Testis (tissue), 3 donors: Measurements from ENCODE around the gene EPS8L3. TPM values are rescaled to one million over a fixed set of nuclear protein-coding genes. Genes with fewer than 3 reads are reported as not detected.

Source experiments
- DNase-seq: peaks from one replicate; pipeline ENCODE4 v3.0.0-alpha.2; 2019
- H3K27ac ChIP-seq, 2 donors: fragments of 200-600 bp; sonication (generic); one replicate each; pipeline ENCODE4 v1.5.1; 2019
- H3K27me3 ChIP-seq: fragments of 200-600 bp; sonication (generic); one replicate; pipeline ENCODE4 v1.5.1; 2019
- H3K36me3 ChIP-seq: fragments of 200-600 bp; sonication (generic); one replicate; pipeline ENCODE4 v1.5.1; 2017; ENCODE audit warnings: low read depth; ENCODE audit errors: missing control alignments
- H3K4me1 ChIP-seq: fragments of 200-600 bp; sonication (generic); one replicate; pipeline ENCODE4 v1.5.1; 2019
- H3K4me3 ChIP-seq, 2 donors: fragments of 200-600 bp; sonication (generic); one replicate each; pipeline ENCODE4 v1.5.1; 2017 to 2019
- H3K9me3 ChIP-seq: fragments of 200-600 bp; sonication (generic); one replicate; pipeline ENCODE4 v1.5.1; 2017
- CTCF ChIP-seq, 3 experiments: fragments of 450-650 bp in 2 of 3; fragments of 200-600 bp in 1 of 3; sonication (generic) in 1 of 3; IDR thresholded peaks; one replicate each; pipeline ENCODE4 v1.5.1; 2016 to 2019; ENCODE audit warnings: antibody characterized with exemption in 3 of 3, mild to moderate bottlenecking in 2 of 3, moderate library complexity in 1 of 3
- POLR2A ChIP-seq: fragments of 450-650 bp; IDR thresholded peaks from one replicate; pipeline ENCODE4 v1.6.1; 2017; ENCODE audit warnings: antibody characterized with exemption, mild to moderate bottlenecking, moderate library complexity
- WGBS, 2 donors: methylation state at CpG; one replicate each; pipeline ENCODE4 v1.1.5; 2018; 5-methylcytosine and 5-hydroxymethylcytosine counted together
- intact Hi-C: fragments of 100-400 bp; cut with DNase I; formaldehyde crosslinking; loops from one replicate; pipeline ENCODE4 v1.15.1; 2023; ENCODE audit warnings: low total_unique reads
- polyA plus RNA-seq: library from polyadenylated mRNA; stranded (reverse); fragments of 350-450 nt; fragmentation: Illumina TruSeq; extraction: RNeasy Lipid Tissue Mini Kit (QIAGEN cat#74804); gene quantifications from one replicate; pipeline ENCODE4 v1.2.3, GENCODE V29; 2014; ENCODE audit warnings: low read depth, low replicate concordance; ENCODE audit not compliant: insufficient read depth
- total RNA-seq, 2 donors: library from RNA; depleted of rRNA; stranded (reverse); fragments of >200 nt; gene quantifications; one replicate each; pipeline ENCODE4 v1.2.3, GENCODE V29; 2016

Gene EPS8L3
- total and polyA plus RNA-seq, 3 donors from 2014 or later, result 3.3 to 7.7 (median 7.2) TPM

DNA sequence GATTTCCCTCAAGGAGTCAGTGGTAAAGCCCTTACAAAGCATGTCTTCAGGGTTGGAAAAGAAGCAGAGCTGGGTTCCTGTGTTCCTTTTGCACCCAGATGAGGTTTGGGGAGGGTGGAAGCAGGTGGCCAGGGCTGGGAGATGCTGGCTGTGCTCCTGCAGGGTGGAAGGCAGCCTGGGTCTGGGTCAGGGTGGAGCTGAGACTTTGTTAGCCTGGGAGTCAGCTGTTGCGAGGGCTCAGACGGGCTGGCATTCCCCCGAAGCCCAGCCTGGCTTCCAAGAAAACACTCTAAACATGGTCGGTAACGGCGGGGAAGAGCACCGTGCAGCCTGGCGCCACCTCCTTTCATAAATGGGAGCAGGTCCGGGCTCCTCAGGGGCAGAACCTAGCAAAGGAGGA is 43.7 kb upstream of the EPS8L3 start:
- Histone ChIP-seq H3K4me1 (peaks cover 4% of the 10 kb centered on the region), H3K27ac (no peak overlapping the region), H3K27me3 (no peaks in the 10 kb centered on the region), H3K9me3 (no peaks in the 10 kb centered on the region), H3K36me3 (no peaks in the 10 kb centered on the region), H3K4me3 (no peak overlapping the region)
- intact Hi-C loops, result no loop called here
- TF ChIP-seq CTCF (IDR thresholded peaks at IDR 0.05), result no peak
- no peak for TF ChIP-seq POLR2A
- DNase-seq, result no peak
- 60 to 82% methylated on average over 2 to 9 of the region's 9 CpGs for WGBS, 2 donors

DNA sequence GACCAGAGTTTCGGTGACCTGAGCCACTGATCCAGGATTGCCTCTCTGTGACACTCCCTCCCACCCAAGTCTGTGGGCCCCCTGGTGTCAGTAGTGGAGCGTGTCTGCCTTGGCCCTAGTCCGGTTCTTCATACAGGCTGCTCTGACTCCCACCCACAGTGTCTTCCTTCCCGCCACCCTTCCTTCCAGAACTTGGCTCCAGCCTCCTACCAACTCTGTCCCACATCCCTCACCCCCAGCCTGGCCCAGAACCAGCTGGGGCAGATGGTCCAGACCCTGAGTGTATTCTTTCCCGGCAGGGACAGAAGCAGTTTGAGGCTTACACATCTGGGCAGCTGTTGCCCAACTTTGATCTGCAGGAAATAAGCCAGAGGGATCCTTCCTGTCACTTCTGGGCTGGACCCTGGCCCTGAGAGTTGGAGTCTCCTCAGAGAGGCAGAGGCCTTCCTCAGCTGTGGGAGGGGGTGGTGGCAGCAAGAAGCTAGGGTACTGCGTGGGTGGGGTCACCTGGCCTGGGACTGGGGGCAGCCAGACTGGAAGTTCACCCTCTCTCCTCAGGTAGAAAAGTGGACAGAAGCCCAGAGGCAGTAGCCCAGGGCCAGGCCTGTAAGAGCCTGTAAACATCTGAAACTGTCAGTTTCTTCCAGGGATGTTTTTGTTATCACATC is 43.1 kb upstream of the EPS8L3 start:
- no peaks in the 10 kb centered on the region for H3K36me3 ChIP-seq
- intact Hi-C loops, result no loop called here
- no peak overlapping the region for H3K4me3 ChIP-seq
- H3K9me3 ChIP-seq, result no peaks in the 10 kb centered on the region
- 70 to 79% methylated on average over 6 of the region's 6 CpGs for WGBS, 2 donors
- H3K27ac ChIP-seq, result no peak overlapping the region
- H3K27me3 ChIP-seq, result no peaks in the 10 kb centered on the region
- no peak for DNase-seq
- peaks cover under 1% of the 10 kb centered on the region for H3K4me1 ChIP-seq
- TF ChIP-seq POLR2A (no peak), CTCF (IDR thresholded peaks at IDR 0.05) (no peak)

DNA sequence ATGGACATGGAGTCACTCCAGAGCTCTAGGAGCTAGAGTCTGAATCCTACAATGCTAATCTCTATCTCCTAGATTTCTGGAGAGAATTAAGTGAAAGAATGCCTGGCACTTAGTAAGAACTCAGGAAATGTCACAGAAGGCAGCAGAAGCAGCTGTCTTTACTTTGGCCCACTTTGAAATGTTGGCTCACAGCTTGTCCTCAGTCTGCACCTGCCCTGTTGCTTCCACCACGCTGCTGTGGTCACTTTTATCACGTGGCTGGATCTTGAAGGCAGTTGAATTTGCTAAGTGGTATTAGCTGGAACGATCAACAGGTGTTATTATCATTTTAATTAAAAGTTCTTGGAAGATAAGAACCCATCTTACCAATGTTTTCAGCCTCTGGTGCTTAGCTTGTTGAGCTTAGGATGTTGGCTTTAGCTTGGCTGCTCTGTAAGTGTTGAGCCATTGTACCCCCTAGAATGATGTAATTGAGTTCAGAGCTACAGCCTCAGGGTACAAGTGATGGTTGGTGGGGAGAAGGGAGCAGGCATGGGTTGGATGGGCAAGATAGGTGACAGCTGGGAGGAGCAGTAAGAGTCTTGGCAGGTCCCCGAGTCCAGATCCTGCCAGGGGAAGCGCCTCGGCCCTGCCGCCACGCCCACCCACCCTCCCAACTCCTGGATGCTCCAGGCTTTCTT is 41.9 kb upstream of the EPS8L3 start:
- Histone ChIP-seq H3K9me3 (no peaks in the 10 kb centered on the region), H3K36me3 (no peaks in the 10 kb centered on the region), H3K27ac (no peak overlapping the region), H3K27me3 (no peaks in the 10 kb centered on the region), H3K4me3 (no peak overlapping the region), H3K4me1 (no peaks in the 10 kb centered on the region)
- intact Hi-C loops, result no loop called here
- no peak for DNase-seq
- TF ChIP-seq POLR2A (no peak), CTCF (IDR thresholded peaks at IDR 0.05) (no peak)
- 80% methylated on average over 8 of the region's 8 CpGs for WGBS, 2 donors

- H3K36me3 ChIP-seq, result no peaks in the 10 kb centered on the region
- H3K4me3 ChIP-seq, result no peak overlapping the region
- TF ChIP-seq POLR2A (no peak), CTCF (IDR thresholded peaks at IDR 0.05) (no peak)
- H3K4me1 ChIP-seq, result no peaks in the 10 kb centered on the region
- WGBS, 2 donors, result 92 to 98% methylated on average over 4 of the region's 4 CpGs
- H3K27ac ChIP-seq, result no peak overlapping the region
- no peaks in the 10 kb centered on the region for H3K9me3 ChIP-seq
- no peaks in the 10 kb centered on the region for H3K27me3 ChIP-seq
- DNase-seq, result no peak
- intact Hi-C loops, result no loop called here
Measured at GRCh38 chr1:109804660-109805059, 40.9 kb upstream of the EPS8L3 start.
